Ovary (tissue), 3 donors: ENCODE data around the gene FGD2.

Source experiments
- EP300 ChIP-seq: sonication (generic); formaldehyde crosslinking; IDR thresholded peaks from one replicate; pipeline ENCODE4 v1.6.1; 2017; ENCODE audit warnings: antibody characterized with exemption
- TF ChIP-seq, protein P1 (sequence below), 3 donors: fragments of 450-650 bp in 2 of 3; fragments of 200-600 bp in 1 of 3; IDR thresholded peaks; one replicate each; pipeline versions ENCODE4 v1.5.1 to v1.8.0; 2016 to 2022; ENCODE audit warnings: antibody characterized with exemption in 3 of 3, mild to moderate bottlenecking in 1 of 3
- donor health status: DM: no; HTN: no; CAD: no.

GRCh38 chr6:37014667-37015066, 9.2 kb downstream of the FGD2 start:
- no peak for TF ChIP-seq EP300
- TF ChIP-seq, protein P1, sequence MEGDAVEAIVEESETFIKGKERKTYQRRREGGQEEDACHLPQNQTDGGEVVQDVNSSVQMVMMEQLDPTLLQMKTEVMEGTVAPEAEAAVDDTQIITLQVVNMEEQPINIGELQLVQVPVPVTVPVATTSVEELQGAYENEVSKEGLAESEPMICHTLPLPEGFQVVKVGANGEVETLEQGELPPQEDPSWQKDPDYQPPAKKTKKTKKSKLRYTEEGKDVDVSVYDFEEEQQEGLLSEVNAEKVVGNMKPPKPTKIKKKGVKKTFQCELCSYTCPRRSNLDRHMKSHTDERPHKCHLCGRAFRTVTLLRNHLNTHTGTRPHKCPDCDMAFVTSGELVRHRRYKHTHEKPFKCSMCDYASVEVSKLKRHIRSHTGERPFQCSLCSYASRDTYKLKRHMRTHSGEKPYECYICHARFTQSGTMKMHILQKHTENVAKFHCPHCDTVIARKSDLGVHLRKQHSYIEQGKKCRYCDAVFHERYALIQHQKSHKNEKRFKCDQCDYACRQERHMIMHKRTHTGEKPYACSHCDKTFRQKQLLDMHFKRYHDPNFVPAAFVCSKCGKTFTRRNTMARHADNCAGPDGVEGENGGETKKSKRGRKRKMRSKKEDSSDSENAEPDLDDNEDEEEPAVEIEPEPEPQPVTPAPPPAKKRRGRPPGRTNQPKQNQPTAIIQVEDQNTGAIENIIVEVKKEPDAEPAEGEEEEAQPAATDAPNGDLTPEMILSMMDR (IDR thresholded peaks at IDR 0.05) = no peak
